ENCODE data around the gene TMEM94. TPM values are rescaled to one million over a fixed set of nuclear protein-coding genes. Genes with fewer than 3 reads are reported as not detected.
"Not testable (repeated sequence)": the region's sequence is repeated elsewhere in the genome, so short reads cannot be mapped to it uniquely, and the experiment has no call there.

TMEM94 gene
- total RNA-seq, 1 donor from 2014 or later = 125 TPM

GRCh38 chr17:75475851-75476250, 19.4 kb downstream of the TMEM94 start:
- DNase-seq (ENCODE audit: low spot score in 2 of 2) = no peak
- Histone ChIP-seq H3K4me3 (peak overlapping the region in 1 of 2 donors; percentile 45), H3K4me1 (peaks cover 9 to 25% of the 10 kb centered on the region in 2 donors), H3K9me3 (no peaks in the 10 kb centered on the region), H3K27ac (peak overlapping the region; percentile 80 to 85), H3K36me3 (peaks cover 5 to 14% of the 10 kb centered on the region in 2 donors), H3K27me3 (no peaks in the 10 kb centered on the region)
- TF ChIP-seq, protein P1, sequence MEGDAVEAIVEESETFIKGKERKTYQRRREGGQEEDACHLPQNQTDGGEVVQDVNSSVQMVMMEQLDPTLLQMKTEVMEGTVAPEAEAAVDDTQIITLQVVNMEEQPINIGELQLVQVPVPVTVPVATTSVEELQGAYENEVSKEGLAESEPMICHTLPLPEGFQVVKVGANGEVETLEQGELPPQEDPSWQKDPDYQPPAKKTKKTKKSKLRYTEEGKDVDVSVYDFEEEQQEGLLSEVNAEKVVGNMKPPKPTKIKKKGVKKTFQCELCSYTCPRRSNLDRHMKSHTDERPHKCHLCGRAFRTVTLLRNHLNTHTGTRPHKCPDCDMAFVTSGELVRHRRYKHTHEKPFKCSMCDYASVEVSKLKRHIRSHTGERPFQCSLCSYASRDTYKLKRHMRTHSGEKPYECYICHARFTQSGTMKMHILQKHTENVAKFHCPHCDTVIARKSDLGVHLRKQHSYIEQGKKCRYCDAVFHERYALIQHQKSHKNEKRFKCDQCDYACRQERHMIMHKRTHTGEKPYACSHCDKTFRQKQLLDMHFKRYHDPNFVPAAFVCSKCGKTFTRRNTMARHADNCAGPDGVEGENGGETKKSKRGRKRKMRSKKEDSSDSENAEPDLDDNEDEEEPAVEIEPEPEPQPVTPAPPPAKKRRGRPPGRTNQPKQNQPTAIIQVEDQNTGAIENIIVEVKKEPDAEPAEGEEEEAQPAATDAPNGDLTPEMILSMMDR (IDR thresholded peaks at IDR 0.05) = no peak
- intact Hi-C loops (cut with DNase I) = loop anchor here (5.0 kb wide), 1 partner anchor 34 kb away; no protein-coding TSS in a partner anchor

GRCh38 chr17:75476271-75476671, 19.8 kb downstream of the TMEM94 start:
- H3K4me3 ChIP-seq = peak overlapping the region in 1 of 2 donors; percentile 45
- TF ChIP-seq, protein P1 (IDR thresholded peaks at IDR 0.05) = no peak
- H3K27ac ChIP-seq = peak overlapping the region; percentile 80 to 85
- no peak for DNase-seq (ENCODE audit: low spot score in 2 of 2)
- H3K27me3 ChIP-seq = no peaks in the 10 kb centered on the region
- intact Hi-C loops (cut with DNase I) = loop anchor here (5.0 kb wide), 1 partner anchor 34 kb away; no protein-coding TSS in a partner anchor
- H3K4me1 ChIP-seq = peaks cover 9 to 25% of the 10 kb centered on the region in 2 donors
- peaks cover 5 to 14% of the 10 kb centered on the region in 2 donors for H3K36me3 ChIP-seq
- H3K9me3 ChIP-seq = no peaks in the 10 kb centered on the region

DNA sequence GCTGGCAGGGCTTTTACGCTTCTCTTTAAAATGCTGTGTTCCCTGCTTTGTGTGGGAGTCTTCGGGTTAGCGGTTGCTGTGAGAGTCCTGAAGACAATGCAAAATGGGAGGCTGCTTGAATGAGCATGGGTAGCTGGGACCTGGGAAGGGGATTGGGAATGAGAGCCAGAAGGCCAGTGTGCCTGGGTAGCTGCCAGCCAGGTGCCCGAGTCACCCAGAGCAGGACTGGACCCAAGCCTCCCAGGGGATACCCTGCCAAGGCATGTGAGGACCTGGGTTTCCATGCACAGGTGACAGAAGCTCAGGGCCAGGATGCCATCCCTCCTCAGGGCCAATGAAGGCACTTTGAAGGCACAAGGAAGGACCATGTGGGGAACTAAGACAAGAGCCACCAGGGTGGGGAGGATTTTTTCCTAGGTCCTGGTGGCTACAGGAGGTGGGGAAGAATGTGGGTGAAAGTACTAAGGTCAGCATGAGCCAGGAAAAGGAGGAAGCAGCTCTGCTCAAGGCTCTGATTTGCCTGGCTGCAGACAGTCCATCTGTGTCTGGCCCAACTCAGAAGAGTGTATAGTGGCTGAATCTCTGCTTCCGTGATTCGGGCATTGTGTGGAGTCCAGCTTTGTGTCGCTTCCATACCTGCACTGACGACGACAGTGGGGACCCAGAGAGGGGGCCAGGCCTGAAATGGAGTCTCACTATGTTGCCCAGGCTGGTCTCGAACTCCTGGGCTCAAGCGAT, 20.5 kb downstream of the TMEM94 start:
- peaks cover 5 to 14% of the 10 kb centered on the region in 2 donors for H3K36me3 ChIP-seq
- no peaks in the 10 kb centered on the region for H3K9me3 ChIP-seq
- no peaks in the 10 kb centered on the region for H3K27me3 ChIP-seq
- peaks cover 9 to 25% of the 10 kb centered on the region in 2 donors for H3K4me1 ChIP-seq
- H3K27ac ChIP-seq = peak overlapping the region; percentile 80 to 85
- TF ChIP-seq, protein P1 (IDR thresholded peaks at IDR 0.05) = no peak
- H3K4me3 ChIP-seq = peak overlapping the region in 1 of 2 donors; percentile 45
- intact Hi-C loops (cut with DNase I) = loop anchor here (5.0 kb wide), 1 partner anchor 35 kb away; no protein-coding TSS in a partner anchor
- no peak for DNase-seq (ENCODE audit: low spot score in 2 of 2)

DNA sequence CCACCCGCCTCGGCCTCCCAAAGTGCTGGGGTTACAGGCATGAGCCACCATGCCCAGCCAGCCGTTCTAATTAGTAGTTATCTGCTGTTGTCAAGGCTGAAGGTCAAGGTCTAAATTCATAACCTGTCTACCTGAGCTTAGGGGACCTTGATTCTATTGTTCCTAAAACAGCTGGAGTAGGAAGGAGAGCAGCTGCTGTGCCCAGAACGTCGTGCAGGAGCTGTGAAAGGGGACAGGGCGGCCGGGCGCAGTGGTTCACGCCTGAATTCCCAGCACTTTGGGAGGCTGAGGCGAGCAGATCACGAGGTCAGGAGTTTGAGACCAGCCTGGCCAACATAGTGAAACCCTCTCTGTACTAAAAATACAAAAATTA, 21.0 kb downstream of the TMEM94 start:
- H3K36me3 ChIP-seq = peaks cover 5 to 12% of the 10 kb centered on the region in 2 donors
- H3K4me3 ChIP-seq; DNase-seq (ENCODE audit: low spot score in 2 of 2); H3K27me3 ChIP-seq; H3K9me3 ChIP-seq: not testable (repeated sequence)
- intact Hi-C loops (cut with DNase I) = loop anchor here (5.0 kb wide), 1 partner anchor 35 kb away; no protein-coding TSS in a partner anchor
- peak overlapping the region; percentile 80 to 85 for H3K27ac ChIP-seq
- peaks cover 9 to 25% of the 10 kb centered on the region in 2 donors for H3K4me1 ChIP-seq

DNA sequence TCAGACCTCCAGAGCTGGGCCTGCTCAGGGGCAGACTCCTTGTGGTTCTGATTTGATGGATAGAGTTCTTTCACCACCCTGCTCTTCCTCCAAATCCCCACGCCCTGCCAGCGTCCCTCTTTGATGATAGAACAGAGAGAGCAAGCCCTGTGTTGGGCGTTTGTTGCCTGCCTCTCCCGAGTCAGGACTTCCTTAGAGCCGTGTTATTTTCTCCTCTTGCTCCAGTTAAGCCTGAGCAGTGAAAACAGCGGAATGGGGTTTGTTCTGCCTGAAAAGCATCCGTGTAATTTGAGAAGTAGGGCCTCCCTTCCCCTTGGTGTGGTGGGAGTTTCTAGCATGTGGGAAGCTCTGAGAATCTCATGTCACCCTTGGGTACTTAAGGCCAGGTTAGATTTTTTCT, 22.1 kb downstream of the TMEM94 start:
- TF ChIP-seq, protein P1 (IDR thresholded peaks at IDR 0.05) = no peak
- DNase-seq (ENCODE audit: low spot score in 2 of 2) = no peak
- peak overlapping the region in 1 of 2 donors; percentile 3 for H3K27ac ChIP-seq
- H3K9me3 ChIP-seq = no peaks in the 10 kb centered on the region
- H3K4me1 ChIP-seq = peaks cover 9 to 25% of the 10 kb centered on the region in 2 donors
- H3K36me3 ChIP-seq = peaks cover under 1 to 1% of the 10 kb centered on the region in 2 donors
- no peaks in the 10 kb centered on the region for H3K27me3 ChIP-seq
- intact Hi-C loops (cut with DNase I) = loop anchor here (5.0 kb wide), 1 partner anchor 36 kb away; no protein-coding TSS in a partner anchor
- H3K4me3 ChIP-seq = no peak overlapping the region

- peaks cover 9 to 22% of the 10 kb centered on the region in 2 donors for H3K4me1 ChIP-seq
- intact Hi-C loops (cut with DNase I) = no loop called here
- no peak overlapping the region for H3K4me3 ChIP-seq
- no peaks in the 10 kb centered on the region for H3K27me3 ChIP-seq
- no peak overlapping the region for H3K27ac ChIP-seq
- DNase-seq (ENCODE audit: low spot score in 2 of 2) = no peak
- H3K36me3 ChIP-seq = no peaks in the 10 kb centered on the region
- H3K9me3 ChIP-seq = no peaks in the 10 kb centered on the region
- TF ChIP-seq, protein P1 (IDR thresholded peaks at IDR 0.05) = no peak
These were observed 23.8 kb downstream of the TMEM94 start for GRCh38 chr17:75480281-75480680.
